ENCODE data around the gene FAM241A.

- TF ChIP-seq CTCF (conservative IDR thresholded peaks at IDR 0.05; ENCODE audit: low read length) (no peak), EZH2phosphoT487 (IDR thresholded peaks at IDR 0.05; ENCODE audit: borderline replicate concordance) (no peak)
Observed at GRCh38 chr4:112144546-112145325, 518 bp upstream of the FAM241A start.

Data from Loucy (cell line).